ENCODE measurements around the gene ADAMTS12. TPM values are rescaled to one million over a fixed set of nuclear protein-coding genes. Genes with fewer than 3 reads are reported as not detected.

The ADAMTS12 gene
- total RNA-seq, 1 donor: 6.9 TPM

- H3K79me2 ChIP-seq (ENCODE audit: insufficient read depth, low read length): no peaks in the 10 kb centered on the region
- H3K27me3 ChIP-seq (ENCODE audit: insufficient read depth, low read length): no peaks in the 10 kb centered on the region
- no peak for TF ChIP-seq CTCF (IDR thresholded peaks at IDR 0.05; ENCODE audit: extremely low read depth, low read depth, low read length)
- H3K27ac ChIP-seq (ENCODE audit: low read depth, low read length): peak overlapping the region; percentile 73
- H4K20me1 ChIP-seq (ENCODE audit: insufficient read depth, low read length): no peaks in the 10 kb centered on the region
- peak overlapping the region; percentile 4 for H3K4me3 ChIP-seq (ENCODE audit: insufficient read depth, low read length)
- peak; percentile 47 for DNase-seq (ENCODE audit: insufficient read length, low spot score, missing footprints)
- peaks cover 12% of the 10 kb centered on the region for H3K4me1 ChIP-seq (ENCODE audit: insufficient read depth, low read length)
- H2AFZ ChIP-seq (ENCODE audit: low read length): no peak overlapping the region
- peak overlapping the region; percentile 56 for H3K4me2 ChIP-seq (ENCODE audit: insufficient read depth, low read length)
- no peaks in the 10 kb centered on the region for H3K9me3 ChIP-seq (ENCODE audit: low read depth, low read length)
- H3K36me3 ChIP-seq (ENCODE audit: insufficient read depth, low read length): peaks cover 24% of the 10 kb centered on the region
These were observed 279.4 kb downstream of the ADAMTS12 start for GRCh38 chr5:33612386-33612785.

GRCh38 chr5:33611877-33612276 is 279.9 kb downstream of the ADAMTS12 start:
- Histone ChIP-seq H3K27ac (ENCODE audit: low read depth, low read length) (peak overlapping the region; percentile 73), H3K4me2 (ENCODE audit: insufficient read depth, low read length) (peak overlapping the region; percentile 56)
- TF ChIP-seq CTCF (IDR thresholded peaks at IDR 0.05; ENCODE audit: extremely low read depth, low read depth, low read length): no peak

GRCh38 chr5:33608344-33609041 is 283.3 kb downstream of the ADAMTS12 start:
- Histone ChIP-seq H3K36me3 (ENCODE audit: insufficient read depth, low read length) (peaks cover 15% of the 10 kb centered on the region), H3K27me3 (ENCODE audit: insufficient read depth, low read length) (no peaks in the 10 kb centered on the region)

More at GRCh38 chr5:33611877-33612276, 279.9 kb downstream of the ADAMTS12 start:
- Histone ChIP-seq H3K36me3 (ENCODE audit: insufficient read depth, low read length) (peaks cover 24% of the 10 kb centered on the region), H4K20me1 (ENCODE audit: insufficient read depth, low read length) (no peaks in the 10 kb centered on the region), H3K4me3 (ENCODE audit: insufficient read depth, low read length) (peak overlapping the region; percentile 4), H3K27me3 (ENCODE audit: insufficient read depth, low read length) (no peaks in the 10 kb centered on the region), H2AFZ (ENCODE audit: low read length) (no peak overlapping the region), H3K9me3 (ENCODE audit: low read depth, low read length) (no peaks in the 10 kb centered on the region), H3K79me2 (ENCODE audit: insufficient read depth, low read length) (no peaks in the 10 kb centered on the region), H3K4me1 (ENCODE audit: insufficient read depth, low read length) (peaks cover 12% of the 10 kb centered on the region)
- peak; percentile 88 for DNase-seq (ENCODE audit: insufficient read length, low spot score, missing footprints)

More at GRCh38 chr5:33608344-33609041, 283.3 kb downstream of the ADAMTS12 start:
- Histone ChIP-seq H3K79me2 (ENCODE audit: insufficient read depth, low read length) (no peaks in the 10 kb centered on the region), H3K4me1 (ENCODE audit: insufficient read depth, low read length) (peaks cover 12% of the 10 kb centered on the region), H2AFZ (ENCODE audit: low read length) (no peak overlapping the region), H3K4me2 (ENCODE audit: insufficient read depth, low read length) (no peak overlapping the region), H3K9me3 (ENCODE audit: low read depth, low read length) (no peaks in the 10 kb centered on the region), H4K20me1 (ENCODE audit: insufficient read depth, low read length) (no peaks in the 10 kb centered on the region), H3K4me3 (ENCODE audit: insufficient read depth, low read length) (no peak overlapping the region), H3K27ac (ENCODE audit: low read depth, low read length) (no peak overlapping the region)
- no peak for DNase-seq (ENCODE audit: insufficient read length, low spot score, missing footprints)
- no peak for TF ChIP-seq CTCF (IDR thresholded peaks at IDR 0.05; ENCODE audit: extremely low read depth, low read depth, low read length)
